Panc1 (cell line): ENCODE data around the gene GRK6. TPM values are rescaled to one million over a fixed set of nuclear protein-coding genes. Genes with fewer than 3 reads are reported as not detected.

Source experiments
- ATAC-seq: fragments of 200-7000 bp; cut with Tn5 transposase; 2 replicates; pipeline ENCODE4 v1.9.1; 2020; ENCODE audit warnings: mild to moderate bottlenecking, moderate library complexity
- BruUV-seq: library from RNA; stranded (reverse); fragments of 400-500 nt; replicated peaks from 2 replicates; lab custom pipeline; 2021; lab: Mats Ljungman, UMichigan
- CTCF ChIA-PET: fragments of 300-600 bp; sonication (Branson Sonifier 250); formaldehyde crosslinking; loops from one replicate; lab custom pipeline; 2022; ENCODE audit warnings: antibody characterized with exemption; lab: Charles Lee
- POLR2A ChIA-PET: fragments of 300-600 bp; sonication (Branson Sonifier 250); formaldehyde crosslinking; loops from one replicate; lab custom pipeline; 2022; ENCODE audit warnings: antibody characterized with exemption; lab: Charles Lee
- DNase-seq: peaks from one replicate; pipeline ENCODE4 v3.0.0-alpha.2; 2010; ENCODE audit warnings: low read depth, low spot score
- H3K27ac ChIP-seq: 2 replicates; pipeline ENCODE4 v1.5.1; 2011; ENCODE audit warnings: mild to moderate bottlenecking, low read length, inconsistent platforms
- H3K27me3 ChIP-seq: fragments of 200-500 bp; sonication (Bioruptor generic); 2 replicates; pipeline ENCODE4 v1.6.0; 2014; ENCODE audit warnings: low read length, inconsistent platforms; ENCODE audit not compliant: control insufficient read depth, insufficient read depth
- H3K36me3 ChIP-seq: fragments of 200-500 bp; sonication (Bioruptor generic); 2 replicates; pipeline ENCODE4 v1.5.1; 2014; ENCODE audit warnings: inconsistent platforms, mild to moderate bottlenecking, low read length, moderate library complexity; ENCODE audit not compliant: control insufficient read depth, insufficient read depth
- H3K4me1 ChIP-seq: 2 replicates; pipeline ENCODE4 v1.5.1; 2011; ENCODE audit warnings: inconsistent platforms, mild to moderate bottlenecking, low read length, moderate library complexity; ENCODE audit not compliant: control insufficient read depth, insufficient read depth
- H3K4me3 ChIP-seq, 2 experiments: 2 replicates each; pipeline ENCODE4 v1.5.1; 2011 to 2012; ENCODE audit warnings: low read depth in 2 of 2, low read length in 2 of 2, mild to moderate bottlenecking in 2 of 2, inconsistent platforms in 1 of 2, moderate library complexity in 1 of 2
- H3K9me3 ChIP-seq: fragments of 200-500 bp; sonication (Bioruptor generic); 2 replicates; pipeline ENCODE4 v1.5.1; 2014; ENCODE audit warnings: low read depth, mild to moderate bottlenecking, inconsistent platforms, low read length, moderate library complexity; ENCODE audit not compliant: control insufficient read depth, insufficient read depth
- POLR2AphosphoS5 ChIP-seq: IDR thresholded peaks from 2 replicates; pipeline ENCODE4 v1.6.1; 2012; ENCODE audit warnings: mild to moderate bottlenecking, low read depth, low read length, moderate library complexity
- SIN3A ChIP-seq: IDR thresholded peaks from 2 replicates; pipeline ENCODE4 v1.6.1; 2012; ENCODE audit warnings: low read depth, mild to moderate bottlenecking, low read length, moderate library complexity, borderline replicate concordance; ENCODE audit not compliant: insufficient read depth
- TCF7L2 ChIP-seq: IDR thresholded peaks from 2 replicates; pipeline ENCODE4 v1.6.1; 2011; ENCODE audit warnings: mild to moderate bottlenecking, low read depth, low read length, inconsistent platforms
- in situ Hi-C: cut with HindIII; loops from 2 replicates; pipeline ENCODE4 v1.10.0; 2016; ENCODE audit warnings: low sequenced_read_pairs, low pct_unique_long_range_greater_than_20kb
- intact Hi-C: fragments of 100-400 bp; cut with micrococcal nuclease; formaldehyde crosslinking; loops from one replicate; pipeline ENCODE4 v1.10.0; 2022; ENCODE audit not compliant: unreplicated experiment
- total RNA-seq: library from RNA; stranded (reverse); gene quantifications from one replicate; pipeline ENCODE4 v1.2.1, GENCODE V29; 2021; ENCODE audit not compliant: unreplicated experiment
- TF ChIP-seq, protein P1 (sequence below), 2 experiments: IDR thresholded peaks; 2 replicates each; pipeline ENCODE4 v1.6.1; 2011 to 2012; ENCODE audit warnings: low read depth in 2 of 2, control low read depth in 1 of 2, low read length in 1 of 2, mild to moderate bottlenecking in 1 of 2, moderate library complexity in 1 of 2; ENCODE audit not compliant: insufficient read depth in 1 of 2
- TF ChIP-seq, protein P2 (sequence below): fragments of 450-650 bp; IDR thresholded peaks from 2 replicates; pipeline ENCODE4 v1.5.1; 2017; ENCODE audit warnings: mild to moderate bottlenecking

Gene GRK6
- total RNA-seq, 1 experiment from 2014 or later: 56.1 TPM

DNA sequence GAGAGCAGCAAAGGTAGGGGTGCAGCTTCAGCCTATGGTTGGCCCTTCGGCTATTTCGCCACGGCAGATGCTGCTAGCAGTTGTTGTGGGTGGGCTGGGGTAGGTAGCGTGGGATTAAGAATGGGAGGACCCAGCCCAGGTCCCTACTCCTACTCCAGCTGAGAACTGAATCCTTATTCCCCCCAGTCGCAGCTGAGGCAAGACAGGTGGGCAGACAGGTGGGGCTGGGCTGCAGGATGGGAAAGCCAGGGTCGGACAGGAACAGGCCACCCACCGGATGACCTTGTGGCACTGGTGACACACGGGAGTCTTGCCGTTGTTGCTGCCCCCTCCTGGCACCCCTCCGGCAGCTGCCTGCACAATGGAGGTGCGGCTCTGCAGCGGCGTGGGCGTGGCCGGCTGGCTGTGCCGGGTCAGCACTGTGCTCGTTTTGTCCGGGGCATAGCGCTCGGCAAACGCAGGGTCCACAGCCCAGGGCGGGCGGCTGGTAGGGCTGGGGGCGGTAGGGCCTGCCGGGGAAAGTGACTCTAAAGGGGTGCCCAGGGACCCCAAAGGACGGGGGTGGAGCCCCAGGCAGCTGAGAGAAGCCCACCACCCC is 62.7 kb downstream of the GRK6 start:
- ChIA-PET CTCF (no interaction called here), POLR2A (interaction anchor here (1.0 kb wide), 1 partner anchor 86 kb away, joined by 7 read pairs; no protein-coding TSS in a partner anchor)
- H3K27me3 ChIP-seq: no peaks in the 10 kb centered on the region

DNA sequence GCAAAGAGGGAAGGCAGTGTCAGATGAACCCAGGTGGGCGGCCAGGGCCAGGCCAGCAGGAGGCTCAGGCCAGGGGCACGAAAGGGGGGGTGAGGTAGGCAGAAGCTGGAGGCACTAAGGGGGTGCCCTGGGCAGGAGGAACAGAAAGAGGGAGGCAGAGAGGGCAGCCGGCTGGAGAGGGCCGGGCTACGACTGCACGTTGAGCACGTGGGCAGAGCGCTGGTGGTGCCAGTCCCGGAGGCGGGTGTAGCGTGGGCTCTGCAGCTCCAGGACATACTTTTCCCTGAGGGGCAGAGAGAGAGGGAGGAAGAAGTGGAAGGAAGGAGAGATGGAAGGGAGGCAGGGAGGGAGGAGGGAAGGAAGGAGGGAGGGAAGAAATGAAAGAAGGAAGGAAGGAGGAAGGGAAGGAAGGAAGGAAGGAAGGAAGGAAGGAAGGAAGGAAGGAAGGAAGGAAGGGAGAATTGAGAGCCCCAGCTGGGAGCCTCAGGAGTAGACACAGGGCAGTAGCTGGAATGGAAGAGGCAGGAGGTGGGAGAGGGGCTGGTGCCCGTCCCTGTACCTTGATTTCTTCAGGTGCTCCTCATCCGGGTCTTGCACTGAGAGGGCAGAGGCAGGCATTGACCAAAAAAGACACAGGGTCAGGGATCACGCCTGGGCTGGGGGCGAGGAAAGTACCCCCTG is 64.0 kb downstream of the GRK6 start:
- POLR2A ChIA-PET: no interaction called here
- Histone ChIP-seq H3K9me3 (no peaks in the 10 kb centered on the region), H3K27me3 (no peaks in the 10 kb centered on the region), H3K36me3 (peaks cover 3% of the 10 kb centered on the region; the same call in 1 of the 2 replicates), H3K4me1 (peaks cover 20% of the 10 kb centered on the region), H3K27ac (no peak overlapping the region), H3K4me3 (no peak overlapping the region)
- ATAC-seq (no peak), DNase-seq (no peak)
- in situ Hi-C loops: no loop called here
- CTCF ChIA-PET: interaction anchor here (0.6 kb wide), 1 partner anchor 327 kb away, joined by 8 read pairs; no protein-coding TSS in a partner anchor
- intact Hi-C loops: no loop called here
- TF ChIP-seq, protein P1, sequence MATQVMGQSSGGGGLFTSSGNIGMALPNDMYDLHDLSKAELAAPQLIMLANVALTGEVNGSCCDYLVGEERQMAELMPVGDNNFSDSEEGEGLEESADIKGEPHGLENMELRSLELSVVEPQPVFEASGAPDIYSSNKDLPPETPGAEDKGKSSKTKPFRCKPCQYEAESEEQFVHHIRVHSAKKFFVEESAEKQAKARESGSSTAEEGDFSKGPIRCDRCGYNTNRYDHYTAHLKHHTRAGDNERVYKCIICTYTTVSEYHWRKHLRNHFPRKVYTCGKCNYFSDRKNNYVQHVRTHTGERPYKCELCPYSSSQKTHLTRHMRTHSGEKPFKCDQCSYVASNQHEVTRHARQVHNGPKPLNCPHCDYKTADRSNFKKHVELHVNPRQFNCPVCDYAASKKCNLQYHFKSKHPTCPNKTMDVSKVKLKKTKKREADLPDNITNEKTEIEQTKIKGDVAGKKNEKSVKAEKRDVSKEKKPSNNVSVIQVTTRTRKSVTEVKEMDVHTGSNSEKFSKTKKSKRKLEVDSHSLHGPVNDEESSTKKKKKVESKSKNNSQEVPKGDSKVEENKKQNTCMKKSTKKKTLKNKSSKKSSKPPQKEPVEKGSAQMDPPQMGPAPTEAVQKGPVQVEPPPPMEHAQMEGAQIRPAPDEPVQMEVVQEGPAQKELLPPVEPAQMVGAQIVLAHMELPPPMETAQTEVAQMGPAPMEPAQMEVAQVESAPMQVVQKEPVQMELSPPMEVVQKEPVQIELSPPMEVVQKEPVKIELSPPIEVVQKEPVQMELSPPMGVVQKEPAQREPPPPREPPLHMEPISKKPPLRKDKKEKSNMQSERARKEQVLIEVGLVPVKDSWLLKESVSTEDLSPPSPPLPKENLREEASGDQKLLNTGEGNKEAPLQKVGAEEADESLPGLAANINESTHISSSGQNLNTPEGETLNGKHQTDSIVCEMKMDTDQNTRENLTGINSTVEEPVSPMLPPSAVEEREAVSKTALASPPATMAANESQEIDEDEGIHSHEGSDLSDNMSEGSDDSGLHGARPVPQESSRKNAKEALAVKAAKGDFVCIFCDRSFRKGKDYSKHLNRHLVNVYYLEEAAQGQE (IDR thresholded peaks at IDR 0.05; ENCODE audit: insufficient read depth in 1 of 2, low read depth in 2 of 2, low read length in 1 of 2): no peak
- TF ChIP-seq POLR2AphosphoS5 (no peak), TCF7L2 (no peak), SIN3A (no peak)
- TF ChIP-seq, protein P2, sequence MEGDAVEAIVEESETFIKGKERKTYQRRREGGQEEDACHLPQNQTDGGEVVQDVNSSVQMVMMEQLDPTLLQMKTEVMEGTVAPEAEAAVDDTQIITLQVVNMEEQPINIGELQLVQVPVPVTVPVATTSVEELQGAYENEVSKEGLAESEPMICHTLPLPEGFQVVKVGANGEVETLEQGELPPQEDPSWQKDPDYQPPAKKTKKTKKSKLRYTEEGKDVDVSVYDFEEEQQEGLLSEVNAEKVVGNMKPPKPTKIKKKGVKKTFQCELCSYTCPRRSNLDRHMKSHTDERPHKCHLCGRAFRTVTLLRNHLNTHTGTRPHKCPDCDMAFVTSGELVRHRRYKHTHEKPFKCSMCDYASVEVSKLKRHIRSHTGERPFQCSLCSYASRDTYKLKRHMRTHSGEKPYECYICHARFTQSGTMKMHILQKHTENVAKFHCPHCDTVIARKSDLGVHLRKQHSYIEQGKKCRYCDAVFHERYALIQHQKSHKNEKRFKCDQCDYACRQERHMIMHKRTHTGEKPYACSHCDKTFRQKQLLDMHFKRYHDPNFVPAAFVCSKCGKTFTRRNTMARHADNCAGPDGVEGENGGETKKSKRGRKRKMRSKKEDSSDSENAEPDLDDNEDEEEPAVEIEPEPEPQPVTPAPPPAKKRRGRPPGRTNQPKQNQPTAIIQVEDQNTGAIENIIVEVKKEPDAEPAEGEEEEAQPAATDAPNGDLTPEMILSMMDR: no peak
- BruUV-seq: no TSS peak

More for the DNA sequence above, 62.7 kb downstream of the GRK6 start:
- TF ChIP-seq TCF7L2 (no peak), POLR2AphosphoS5 (no peak), SIN3A (no peak)
- TF ChIP-seq, protein P1 (IDR thresholded peaks at IDR 0.05; ENCODE audit: insufficient read depth in 1 of 2, low read depth in 2 of 2, low read length in 1 of 2): no peak
- TF ChIP-seq, protein P2: no peak; the same call in 1 of the 2 replicates
- Histone ChIP-seq H3K4me1 (peaks cover 7% of the 10 kb centered on the region), H3K27ac (no peak overlapping the region), H3K36me3 (peaks cover 3% of the 10 kb centered on the region; the same call in 1 of the 2 replicates), H3K4me3 (no peak overlapping the region), H3K9me3 (no peaks in the 10 kb centered on the region)
- intact Hi-C loops (no loop called here), in situ Hi-C loops (no loop called here)
- 0 out of 2 replicates have a peak, but pooled peaks have one; percentile 17 for ATAC-seq
- BruUV-seq: no TSS peak
- DNase-seq: no peak
